Fibroblast of skin of right quadriceps (primary cell): ENCODE data around the gene KDM4B.

Experiments
- DNase-seq: peaks from one replicate; pipeline ENCODE4 v3.0.0-alpha.2; 2013

Gene KDM4B

GRCh38 chr19:5126498-5127223, 157.7 kb downstream of the KDM4B start:
- DNase-seq, result no peak

- DNase-seq, result no peak
Observed at GRCh38 chr19:5127717-5128116, 158.8 kb downstream of the KDM4B start.

- peak; percentile 51 for DNase-seq
Observed at GRCh38 chr19:5128251-5128935, 159.5 kb downstream of the KDM4B start.

GRCh38 chr19:5128936-5129389, 160.1 kb downstream of the KDM4B start:
- no peak for DNase-seq

- DNase-seq, result no peak
Observed at GRCh38 chr19:5129691-5130090, 160.8 kb downstream of the KDM4B start.

- no peak for DNase-seq
Observed at GRCh38 chr19:5130371-5131030, 161.6 kb downstream of the KDM4B start.

- DNase-seq, result no peak
Observed at GRCh38 chr19:5131031-5131505, 162.2 kb downstream of the KDM4B start.

GRCh38 chr19:5131506-5132205, 162.7 kb downstream of the KDM4B start:
- no peak for DNase-seq

GRCh38 chr19:5132206-5132560, 163.3 kb downstream of the KDM4B start:
- DNase-seq, result no peak

GRCh38 chr19:5132698-5133651, 164.1 kb downstream of the KDM4B start:
- no peak for DNase-seq

- DNase-seq, result no peak
Observed at GRCh38 chr19:5133986-5134595, 165.2 kb downstream of the KDM4B start.

GRCh38 chr19:5134691-5135090, 165.8 kb downstream of the KDM4B start:
- DNase-seq, result no peak

- no peak for DNase-seq
Observed at GRCh38 chr19:5136073-5136855, 167.4 kb downstream of the KDM4B start.

GRCh38 chr19:5137114-5137513, 168.2 kb downstream of the KDM4B start:
- no peak for DNase-seq

GRCh38 chr19:5137571-5138124, 168.7 kb downstream of the KDM4B start:
- no peak for DNase-seq

- peak; percentile 63 for DNase-seq
Observed at GRCh38 chr19:5138606-5139582, 170.0 kb downstream of the KDM4B start.

- no peak for DNase-seq
Observed at GRCh38 chr19:5139583-5140325, 170.8 kb downstream of the KDM4B start.

GRCh38 chr19:5141129-5141849, 172.4 kb downstream of the KDM4B start:
- no peak for DNase-seq
